ENCODE data around the gene DDX25.
A peak's percentile ranks its signal among the peaks of the same experiment; 100 is the strongest.
"Not testable (repeated sequence)": the region's sequence is repeated elsewhere in the genome, so short reads cannot be mapped to it uniquely, and the experiment has no call there.

The DDX25 gene

DNA sequence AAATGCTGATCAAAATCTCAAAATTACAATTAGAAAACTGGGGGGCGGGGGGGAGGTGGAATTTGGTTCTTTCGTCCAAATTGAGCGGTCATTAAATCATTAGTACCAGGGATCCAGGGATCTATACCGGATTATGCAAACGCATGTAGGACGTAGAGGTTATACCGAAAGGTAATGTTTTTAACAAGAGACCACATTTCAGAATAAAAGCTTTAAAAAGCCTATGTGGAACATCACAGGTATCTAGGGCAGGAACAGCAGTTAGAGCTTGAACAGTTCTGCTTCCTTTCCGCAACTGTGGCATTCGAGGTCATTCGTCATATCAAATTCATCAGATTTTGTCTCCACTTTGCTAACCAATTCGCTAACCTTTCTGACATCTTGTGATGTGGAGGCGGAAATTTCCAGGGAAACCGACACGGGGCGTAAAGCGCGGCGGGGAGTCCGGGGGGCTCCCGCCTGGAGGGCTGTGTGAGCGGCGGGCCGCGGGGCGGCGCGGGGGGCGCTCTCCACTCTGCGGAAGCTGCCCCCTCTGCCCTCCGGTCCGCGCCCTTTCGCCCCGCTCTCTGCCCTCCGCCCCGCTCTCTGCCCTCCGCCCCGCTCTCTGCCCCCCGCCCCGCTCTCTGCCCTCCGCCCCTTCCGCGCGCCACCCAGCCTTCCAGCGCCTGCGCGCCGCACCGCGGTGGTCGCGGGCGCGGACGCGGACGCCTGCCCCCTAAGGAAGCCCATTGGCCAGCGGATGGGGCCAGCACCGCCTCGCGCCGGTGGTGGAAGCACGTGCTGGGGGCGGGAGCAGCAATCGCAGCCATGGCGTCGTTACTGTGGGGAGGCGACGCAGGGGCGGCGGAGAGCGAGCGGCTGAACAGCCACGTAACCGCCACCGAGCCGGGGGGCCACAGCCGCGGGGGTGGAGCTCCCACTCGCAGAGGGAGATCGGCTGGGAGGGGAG, at the start of gene DDX25:
Gene DDX25 (plus strand): TSS at position 798 of the 949 bp plus-strand sequence. CDS start 10 bp downstream, at position 808.
- no peak for FAIRE-seq

DNA sequence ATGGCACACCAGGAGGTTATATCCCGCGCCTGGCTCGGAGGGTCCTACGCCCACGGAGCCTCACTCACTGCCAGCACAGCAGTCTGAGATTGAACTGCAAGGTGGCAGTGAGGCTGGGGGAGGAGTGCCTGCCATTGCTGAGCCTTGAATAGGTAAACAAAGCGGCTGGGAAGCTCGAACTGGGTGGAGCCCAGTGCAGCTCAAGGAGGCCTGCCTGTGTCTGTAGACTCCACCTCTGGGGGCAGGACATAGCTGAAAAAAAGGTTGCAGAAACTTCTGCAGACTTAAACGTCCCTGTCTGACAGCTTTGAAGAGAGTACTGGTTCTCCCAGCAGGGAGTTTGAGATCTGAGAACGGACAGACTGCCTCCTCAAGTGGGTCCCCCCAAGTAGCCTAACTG, 46.6 kb upstream of the DDX25 start:
- FAIRE-seq = not testable (repeated sequence)

DNA sequence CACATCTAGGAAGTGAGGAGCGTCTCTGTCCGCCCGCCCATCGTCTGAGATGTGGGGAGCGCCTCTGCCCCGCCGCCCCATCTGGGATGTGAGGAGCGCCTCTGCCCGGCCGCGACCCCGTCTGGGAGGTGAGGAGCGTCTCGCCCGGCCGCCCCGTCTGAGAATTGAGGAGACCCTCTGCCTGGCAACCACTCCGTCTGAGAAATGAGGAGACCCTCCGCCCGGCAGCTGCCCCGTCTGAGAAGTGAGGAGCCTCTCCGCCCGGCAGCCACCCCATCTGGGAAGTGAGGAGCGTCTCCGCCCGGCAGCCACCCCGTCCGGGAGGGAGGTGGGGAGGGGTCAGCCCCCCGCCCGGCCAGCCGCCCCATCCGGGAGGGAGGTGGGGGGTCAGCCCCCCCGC, 41.5 kb upstream of the DDX25 start:
- not testable (repeated sequence) for FAIRE-seq

DNA sequence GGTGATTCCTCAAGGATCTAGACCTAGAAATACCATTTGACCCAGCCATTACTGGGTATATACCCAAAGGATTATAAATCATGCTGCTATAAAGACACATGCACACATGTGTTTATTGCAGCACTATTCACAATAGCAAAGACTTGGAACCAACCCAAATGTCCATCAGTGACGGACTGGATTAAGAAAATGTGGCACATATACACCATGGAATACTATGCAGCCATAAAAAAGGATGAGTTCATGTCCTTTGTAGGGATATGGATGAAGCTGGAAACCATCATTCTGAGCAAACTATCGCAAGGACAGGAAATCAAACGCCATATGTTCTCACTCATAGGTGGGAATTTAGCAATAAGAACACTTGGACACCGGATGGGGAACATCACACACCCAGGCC, 39.0 kb upstream of the DDX25 start:
- not testable (repeated sequence) for FAIRE-seq

DNA sequence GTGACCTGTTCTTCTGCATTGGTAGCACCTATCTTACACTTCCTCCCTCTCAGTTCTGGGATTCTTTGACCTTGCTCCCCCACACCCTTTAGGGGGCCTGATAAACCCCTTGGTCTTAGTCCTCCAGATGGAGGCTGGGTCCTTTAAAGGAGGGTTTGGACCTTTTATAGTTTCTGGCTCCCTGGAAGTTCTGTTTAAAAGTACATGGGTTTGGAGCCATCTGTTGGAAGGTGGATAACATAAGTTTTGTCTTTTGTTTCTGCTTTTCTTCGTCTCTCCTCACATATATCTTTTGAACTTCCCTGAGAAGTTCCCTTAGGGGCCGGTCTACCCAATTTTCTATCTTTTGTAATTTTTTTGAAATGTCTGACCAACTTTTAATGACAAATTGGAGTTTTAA, 34.8 kb upstream of the DDX25 start:
- FAIRE-seq = no peak

DNA sequence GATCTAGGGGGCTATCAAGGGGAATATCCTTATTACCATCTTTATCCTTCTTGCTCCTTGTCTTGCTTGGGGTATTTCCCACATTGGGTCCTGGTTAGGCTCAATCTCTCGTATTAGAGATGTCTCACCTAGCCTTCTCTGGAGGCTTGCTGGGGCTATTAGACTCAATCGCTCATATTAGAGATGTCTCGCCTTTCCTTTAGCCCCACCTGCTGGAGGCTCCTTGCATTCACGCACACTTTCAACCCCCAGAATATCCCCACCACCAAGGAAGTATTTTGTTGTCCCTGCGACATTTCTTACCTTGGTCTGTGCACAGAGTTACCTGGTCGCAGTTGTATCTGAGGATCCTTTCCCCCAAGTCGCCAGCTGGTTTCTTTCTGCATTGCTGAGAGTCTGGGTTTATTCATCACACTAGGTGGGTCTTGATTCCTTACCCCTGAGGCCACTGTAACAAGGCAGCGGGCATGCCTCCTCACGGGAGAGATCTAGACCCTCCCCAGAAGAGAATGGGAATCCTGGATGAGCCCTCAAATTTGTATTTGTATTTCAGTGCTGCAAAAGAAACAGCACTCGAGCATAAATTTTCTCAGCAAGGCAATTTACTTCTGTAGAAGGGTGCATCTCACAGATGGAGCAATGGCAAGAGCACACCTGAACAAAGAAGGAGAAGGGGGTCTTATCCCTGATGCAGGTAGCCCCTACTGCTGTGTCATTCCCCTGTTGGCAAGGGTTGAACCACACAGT, 32.7 kb upstream of the DDX25 start:
- FAIRE-seq = no peak

DNA sequence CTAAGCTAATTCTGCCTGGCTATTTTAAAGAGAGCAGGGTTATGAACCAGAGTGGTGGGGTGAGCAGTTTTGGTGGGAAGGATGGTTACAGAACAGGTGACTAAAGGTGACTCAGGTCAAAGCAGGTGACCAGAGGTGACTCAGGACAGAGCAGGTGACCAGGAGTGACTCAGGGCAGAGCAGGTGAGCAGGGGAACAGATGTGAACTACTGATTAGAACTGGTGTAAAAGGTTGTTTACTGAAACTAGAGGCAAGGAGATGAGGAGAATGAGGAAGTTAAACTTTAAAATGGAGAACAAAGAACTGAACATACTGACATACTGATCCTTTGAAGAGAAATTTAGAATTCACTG, 32.2 kb upstream of the DDX25 start:
- no peak for FAIRE-seq

DNA sequence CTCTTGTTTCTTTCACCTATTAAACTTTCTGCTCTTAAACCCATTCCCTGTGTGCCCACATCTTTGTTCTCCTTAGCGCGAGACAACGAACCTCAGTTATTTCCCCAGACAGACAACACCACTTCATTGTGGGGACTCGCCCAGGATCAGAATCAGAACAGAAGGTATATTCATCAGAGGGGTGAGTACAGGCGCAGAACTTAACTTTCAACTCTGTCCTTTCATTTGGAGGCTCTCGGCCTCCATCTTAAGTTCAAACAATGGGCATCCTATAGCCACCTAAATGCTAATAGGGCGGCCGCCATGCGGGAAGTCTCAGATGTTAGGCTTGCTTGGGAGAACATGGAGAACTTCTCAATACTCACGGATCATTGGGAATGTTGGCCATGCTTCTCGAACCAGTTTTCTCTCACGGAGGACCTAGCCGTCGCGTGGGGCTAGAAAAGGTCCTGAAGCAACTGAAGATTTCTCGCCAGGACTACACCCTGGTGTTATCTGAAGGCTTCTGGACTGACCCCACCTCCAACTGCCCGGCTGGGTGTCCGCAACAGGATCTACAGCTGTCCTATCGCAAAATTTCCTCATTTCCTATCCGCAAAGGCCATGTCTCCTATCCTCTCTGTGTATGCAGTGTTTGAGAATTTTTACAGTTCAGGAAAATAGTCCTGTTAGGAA, 30.3 kb upstream of the DDX25 start:
- no peak for FAIRE-seq

DNA sequence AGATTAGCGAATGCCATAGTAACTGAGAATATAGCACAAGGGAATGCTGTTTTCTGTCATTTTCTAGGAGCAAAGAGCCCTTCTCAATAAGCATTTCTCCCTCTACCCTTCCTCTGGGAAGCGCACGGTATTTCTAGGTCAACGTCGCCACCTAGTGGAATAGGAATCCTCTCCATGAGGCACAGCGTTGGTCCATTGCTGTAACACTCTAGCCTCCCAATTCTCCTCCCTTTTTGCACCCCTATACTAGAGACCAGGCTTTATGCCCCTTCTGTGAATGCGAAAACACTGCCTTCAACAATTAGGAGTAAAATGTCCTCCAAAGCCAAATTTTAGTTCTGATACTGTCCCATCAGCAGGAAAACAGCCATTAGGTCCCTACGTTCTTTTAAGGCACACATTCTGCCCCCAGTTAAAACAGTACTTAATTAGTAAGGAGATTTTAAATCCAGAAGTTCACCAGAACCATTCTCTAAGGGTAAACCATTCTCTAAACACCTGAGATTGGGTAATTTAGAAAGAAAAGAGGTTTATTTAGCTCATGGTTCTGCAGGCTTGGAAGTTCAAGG, 29.7 kb upstream of the DDX25 start:
- peak; percentile 79 for FAIRE-seq

DNA sequence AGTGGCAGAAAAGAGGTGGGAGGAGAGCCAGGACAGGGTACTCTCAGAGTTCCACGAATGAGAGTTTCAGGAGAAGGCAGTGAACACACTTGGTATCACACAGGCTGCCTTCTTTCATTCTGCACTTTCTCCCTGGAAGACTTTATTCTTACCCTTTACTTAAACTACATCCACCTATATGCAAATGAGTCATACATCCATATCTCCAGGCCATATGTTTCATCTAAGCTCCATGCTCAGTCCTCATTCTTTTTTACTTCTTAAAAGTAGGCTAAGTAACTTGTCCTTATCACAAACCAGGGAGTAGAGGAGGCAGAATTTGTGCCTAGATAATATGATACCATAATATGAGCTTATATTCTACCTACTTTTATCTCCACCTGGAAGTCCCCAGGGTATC, 23.0 kb upstream of the DDX25 start:
- no peak for FAIRE-seq

DNA sequence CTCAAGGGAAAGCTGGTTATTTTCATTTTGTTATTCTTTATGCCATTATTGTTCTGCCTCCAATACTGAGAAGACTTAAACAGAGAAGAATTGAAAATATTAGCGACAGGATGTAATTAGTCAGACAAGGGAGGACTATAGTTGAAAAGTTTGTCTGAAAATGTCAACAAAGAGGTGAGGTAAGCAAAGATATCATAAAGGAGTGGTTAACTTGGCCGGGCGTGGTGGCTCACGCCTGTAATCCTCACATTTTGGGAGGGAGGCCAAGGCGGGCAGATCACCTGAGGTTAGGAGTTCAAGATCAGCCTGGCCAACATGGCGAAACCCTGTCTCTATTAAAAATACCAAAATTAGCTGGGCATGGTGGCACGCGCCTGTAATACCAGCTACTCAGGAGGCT, 20.9 kb upstream of the DDX25 start:
- no peak for FAIRE-seq

DNA sequence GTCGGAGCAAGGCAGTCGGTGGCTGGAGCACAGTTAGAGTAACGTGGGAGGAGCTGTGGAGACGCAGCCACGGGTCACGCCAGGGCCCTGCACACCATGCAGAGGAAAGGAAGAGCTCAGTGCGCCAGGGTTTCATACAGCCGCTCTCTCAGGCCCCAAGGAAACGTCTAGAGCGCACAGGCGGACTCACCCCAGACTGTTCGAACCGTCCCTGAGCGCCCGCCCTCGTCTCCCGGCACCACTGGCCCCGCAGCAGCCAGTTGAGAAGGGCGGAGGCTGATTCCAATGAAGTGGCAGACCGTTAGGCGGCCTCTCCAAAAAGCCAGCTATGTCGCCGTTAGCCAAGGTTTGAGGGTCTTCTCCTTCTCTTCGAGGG, 17.3 kb upstream of the DDX25 start:
- no peak for FAIRE-seq

DNA sequence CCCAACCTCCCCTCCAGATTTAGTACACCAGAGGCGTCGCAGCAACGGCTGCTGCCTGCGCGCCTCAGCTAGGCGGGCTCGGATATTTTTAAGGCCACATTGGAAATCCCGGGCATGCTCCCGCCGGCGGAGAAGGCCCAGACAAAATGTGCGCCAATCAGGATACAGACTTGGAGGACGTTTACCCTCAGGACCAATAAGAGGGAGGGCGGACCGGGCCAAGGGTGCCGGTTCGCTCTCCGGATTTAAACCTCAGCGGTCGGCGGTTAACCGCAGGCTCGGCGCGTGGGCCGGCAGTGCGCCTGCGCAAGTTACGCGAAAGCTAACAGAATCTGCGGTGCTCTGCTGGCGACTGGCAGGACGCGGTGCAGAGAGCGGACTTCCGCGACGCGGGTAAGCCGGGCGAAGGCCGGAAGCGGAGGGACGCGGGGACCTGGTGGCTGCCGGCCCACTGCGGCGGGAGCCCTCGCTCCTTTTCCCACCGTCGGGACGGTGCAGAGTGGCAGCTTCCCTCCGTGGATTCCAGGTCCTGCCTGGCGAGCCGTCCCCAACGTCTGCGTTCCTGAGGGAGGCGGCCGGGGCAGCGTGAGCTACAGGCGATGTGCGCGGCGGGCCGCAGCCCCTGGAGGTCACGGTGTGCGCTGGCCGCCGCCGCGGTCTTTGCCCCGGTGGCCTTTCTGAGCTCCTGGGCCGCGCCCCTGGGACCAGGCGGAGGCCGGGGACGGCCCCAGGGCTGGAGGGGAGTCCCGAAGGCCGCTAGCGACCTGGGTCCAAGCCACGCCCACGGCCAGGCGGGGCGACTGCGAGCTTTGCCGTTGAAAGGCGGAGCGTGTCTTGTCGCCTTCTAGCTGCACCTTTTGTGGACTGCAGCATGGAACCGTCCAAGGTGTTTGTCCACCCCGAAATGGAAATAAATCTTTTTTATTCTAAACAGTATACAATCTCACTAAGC, 16.7 kb upstream of the DDX25 start, which contains the start of gene HYLS1:
Gene HYLS1 (plus strand): TSS at position 296 of the 952 bp plus-strand sequence. CDS start 11,701 bp downstream, outside the sequence.
- no peak for FAIRE-seq

DNA sequence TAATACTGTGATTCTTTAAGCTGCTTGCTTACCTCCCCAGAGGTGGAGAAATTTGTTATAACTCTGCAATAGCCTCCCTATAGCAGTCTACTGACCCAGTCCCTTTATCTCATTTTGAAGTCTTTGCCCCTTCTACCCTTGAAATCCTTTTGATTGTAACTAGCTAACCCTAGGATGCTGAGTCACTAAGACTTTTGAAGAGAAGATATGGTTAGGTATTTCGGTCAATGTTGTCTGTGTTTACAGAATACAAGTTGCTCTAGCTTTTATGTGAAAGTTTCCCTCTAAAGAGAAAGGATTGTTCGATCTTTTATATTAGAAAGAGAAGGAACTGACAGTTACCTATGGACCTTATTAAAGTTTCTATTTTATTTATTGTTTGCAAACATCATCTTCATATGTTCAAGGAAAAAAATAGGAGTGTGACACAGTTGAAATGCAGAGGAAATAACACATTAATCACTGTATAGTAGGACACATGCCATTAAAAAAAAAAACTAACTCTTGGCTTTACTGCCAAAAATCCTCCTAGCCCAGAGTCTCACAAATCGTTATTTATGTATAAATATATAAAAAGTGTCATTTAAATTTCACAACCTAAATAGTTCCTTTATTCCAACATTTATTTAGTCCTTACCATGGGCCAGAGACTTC, 13.7 kb upstream of the DDX25 start:
- FAIRE-seq = no peak

DNA sequence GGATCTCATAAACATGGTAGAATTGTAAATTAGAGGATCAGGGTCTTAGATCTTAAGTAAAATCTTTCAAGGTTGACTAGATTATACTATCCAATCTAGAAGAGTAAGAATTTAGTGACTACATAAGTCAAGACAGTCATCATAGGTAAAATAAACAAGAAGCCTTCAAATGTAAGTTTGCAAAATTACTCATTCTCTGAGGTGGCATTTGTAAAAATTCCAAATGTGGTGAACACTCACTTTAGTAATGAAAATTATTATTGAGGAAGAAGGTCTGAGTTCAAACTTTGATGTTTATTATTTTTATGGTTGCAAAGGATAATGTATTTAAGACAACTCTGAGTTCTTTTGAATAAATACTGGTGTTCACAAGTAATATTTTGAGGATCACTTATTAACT, 12.2 kb upstream of the DDX25 start:
- FAIRE-seq = no peak

DNA sequence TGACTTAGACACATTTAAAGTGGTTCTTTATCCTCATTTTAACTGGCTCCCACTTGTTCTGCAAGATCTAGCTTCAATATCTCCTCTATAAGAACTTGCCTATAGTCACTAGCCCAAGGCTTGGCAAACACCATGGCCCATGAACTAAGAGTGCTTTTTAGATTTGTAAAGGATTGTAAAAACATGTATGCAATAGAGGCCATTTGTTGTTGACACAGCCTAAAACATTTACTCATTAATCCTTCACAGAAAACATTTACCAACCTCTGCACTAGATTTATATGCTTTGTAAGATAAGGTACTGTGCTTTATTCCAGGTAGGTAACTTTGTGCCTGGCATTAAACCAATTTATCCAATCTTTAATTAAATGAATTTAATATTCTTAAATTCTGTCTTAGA, 11.3 kb upstream of the DDX25 start:
- no peak for FAIRE-seq

DNA sequence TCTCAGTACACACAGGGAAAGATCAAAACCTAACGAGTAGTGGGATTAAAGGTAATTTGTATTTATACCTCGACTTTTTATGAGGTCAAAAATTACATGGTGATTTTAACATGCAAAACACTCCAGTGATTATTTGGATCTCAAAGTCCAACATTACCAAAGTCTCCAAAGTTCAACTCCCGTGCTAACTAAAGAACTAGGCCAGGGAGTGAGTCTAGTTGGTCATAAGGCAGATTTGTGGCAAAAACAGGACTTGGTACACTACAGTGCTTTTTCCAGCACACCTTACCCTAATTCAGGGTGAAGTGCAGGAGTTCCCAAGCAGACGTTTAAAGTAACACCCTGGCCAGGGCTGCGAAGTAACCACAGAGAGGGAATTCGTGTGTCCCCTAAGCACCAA, 2.4 kb upstream of the DDX25 start:
- FAIRE-seq = no peak

DNA sequence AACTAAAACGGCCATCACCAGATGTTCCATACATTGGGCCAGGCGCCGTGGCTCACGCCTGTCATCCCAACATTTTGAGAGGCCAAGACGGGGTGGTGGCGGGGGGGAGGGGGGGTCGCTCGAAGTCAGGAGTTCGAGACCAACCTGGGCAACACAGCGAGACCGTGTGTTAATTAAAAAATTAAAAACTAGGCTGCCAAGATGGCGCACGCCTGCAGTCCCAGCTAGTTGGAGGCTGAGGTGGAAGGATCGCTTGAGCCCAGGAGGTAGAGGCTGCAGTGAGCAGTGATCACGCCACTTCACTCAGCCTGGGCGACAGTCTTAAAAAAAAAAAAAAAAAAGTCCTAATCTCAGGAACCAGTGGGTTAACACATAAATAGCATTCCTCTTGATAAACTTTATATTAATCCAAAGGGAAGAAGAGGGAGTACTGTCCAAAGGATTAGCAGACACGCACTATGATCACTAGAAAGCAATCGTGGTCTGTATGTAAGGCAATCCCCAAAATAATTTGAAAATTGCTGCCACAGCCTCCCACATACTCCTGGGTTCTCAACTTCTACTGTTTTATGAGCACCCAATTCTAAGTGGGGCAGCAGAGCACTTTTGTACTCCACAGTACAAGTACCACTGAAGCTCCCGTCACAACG, 1.9 kb upstream of the DDX25 start:
- no peak for FAIRE-seq

DNA sequence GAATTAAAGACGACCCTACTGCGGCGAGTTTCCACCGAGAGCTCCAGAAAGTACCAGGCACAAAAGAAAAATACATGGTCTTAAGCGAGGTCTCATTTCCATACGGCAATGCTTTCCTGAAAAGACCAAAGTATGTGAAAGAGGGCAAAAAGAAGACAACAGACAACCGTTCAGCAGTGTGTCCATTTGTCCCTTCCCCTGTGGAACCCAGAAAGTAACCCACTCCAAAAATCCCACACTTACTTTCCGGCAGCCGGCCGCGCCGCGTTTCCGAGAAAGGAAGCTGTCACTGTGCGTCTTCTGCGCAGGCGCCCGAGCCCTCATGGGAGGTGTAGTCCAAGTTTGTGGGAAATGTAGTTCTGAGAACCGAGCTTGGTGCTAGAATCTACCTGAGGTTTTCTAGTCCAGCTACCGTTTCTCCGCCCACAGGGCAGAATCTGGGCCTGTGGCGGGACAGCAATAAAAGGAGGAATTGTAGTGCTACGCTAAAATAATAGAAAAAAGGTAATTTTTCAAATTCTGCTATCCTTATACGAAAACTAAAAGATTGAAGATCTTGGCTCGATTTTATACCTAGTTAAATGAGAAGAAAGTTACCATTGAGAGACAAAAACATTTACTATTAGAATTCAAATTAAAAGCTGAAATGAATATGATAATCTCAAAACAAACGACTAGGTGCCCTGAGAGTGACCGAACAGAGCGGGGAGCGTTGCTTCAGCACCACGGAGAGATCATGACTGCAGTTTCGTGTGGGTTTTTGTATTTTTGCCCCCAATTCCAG, 1.2 kb upstream of the DDX25 start, which contains the start of gene PUS3:
Gene PUS3 (minus strand): TSS at position 280 of the 784 bp plus-strand sequence. CDS start 6,922 bp downstream, outside the sequence.
- FAIRE-seq = no peak

DNA sequence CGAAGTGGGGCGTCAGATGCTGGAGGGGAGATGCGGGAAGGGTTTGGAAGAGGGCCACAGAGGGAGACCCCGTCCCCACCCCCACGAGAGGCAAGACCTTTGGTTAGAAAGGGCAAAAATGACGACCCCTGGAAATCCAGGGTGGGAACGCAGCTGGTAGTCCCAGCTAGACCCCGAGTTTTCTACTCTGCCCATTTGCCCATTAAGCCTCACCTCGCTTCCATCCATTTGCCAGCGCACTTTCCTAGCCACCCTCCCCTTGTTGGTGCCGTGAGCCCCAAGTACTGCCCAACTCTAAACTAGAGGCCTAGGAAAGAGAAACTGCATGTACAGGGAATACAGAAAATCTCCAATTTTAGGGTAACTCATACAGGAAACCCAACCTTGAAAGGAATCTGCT, 370 bp downstream of the DDX25 start:
- no peak for FAIRE-seq

All from TTC549 (cell line).